ENCODE data around the gene SELENOO.

The SELENOO gene

GRCh38 chr22:50184004-50184901 is 16.6 kb upstream of the SELENOO start:
- Histone ChIP-seq H3K27ac (no peak overlapping the region), H3K9ac (no peak overlapping the region), H2AFZ (no peak overlapping the region), H3K9me3 (ENCODE audit: control insufficient read depth, low read length) (no peaks in the 10 kb centered on the region), H3K4me2 (ENCODE audit: low read length) (no peak overlapping the region), H3K4me1 (no peaks in the 10 kb centered on the region), H3K79me2 (no peaks in the 10 kb centered on the region), H3K4me3 (ENCODE audit: low read depth, low read length) (no peak overlapping the region), H3K36me3 (ENCODE audit: control insufficient read depth, insufficient read depth, low read length) (no peaks in the 10 kb centered on the region), H3K27me3 (ENCODE audit: control insufficient read depth, insufficient read depth, low read length) (no peaks in the 10 kb centered on the region)
- TF ChIP-seq CTCF (IDR thresholded peaks at IDR 0.05), result no peak

- Histone ChIP-seq H2AFZ (peak overlapping the region; percentile 75), H3K27me3 (ENCODE audit: control insufficient read depth, insufficient read depth, low read length) (no peaks in the 10 kb centered on the region), H3K27ac (no peak overlapping the region), H3K9me3 (ENCODE audit: control insufficient read depth, low read length) (no peaks in the 10 kb centered on the region), H3K9ac (no peak overlapping the region), H3K4me2 (ENCODE audit: low read length) (peak overlapping the region; percentile 42), H3K4me1 (peaks cover 3% of the 10 kb centered on the region), H3K36me3 (ENCODE audit: control insufficient read depth, insufficient read depth, low read length) (no peaks in the 10 kb centered on the region), H3K4me3 (ENCODE audit: low read depth, low read length) (peak overlapping the region; percentile 46), H3K79me2 (no peaks in the 10 kb centered on the region)
- no peak for TF ChIP-seq CTCF (IDR thresholded peaks at IDR 0.05)
These were observed 15.9 kb upstream of the SELENOO start for GRCh38 chr22:50184902-50185374.

- peaks cover 3% of the 10 kb centered on the region for H3K4me1 ChIP-seq
These were observed 15.3 kb upstream of the SELENOO start, which contains the start of gene TRABD for GRCh38 chr22:50185375-50186087. TSS of gene TRABD (plus strand) at chr22:50185913. CDS start at chr22:50193061, 7,148 bp downstream.

GRCh38 chr22:50186181-50186714 is 14.6 kb upstream of the SELENOO start:
- H2AFZ ChIP-seq, result peak overlapping the region; percentile 33
- H3K4me3 ChIP-seq (ENCODE audit: low read depth, low read length), result peak overlapping the region; percentile 59
- H3K9me3 ChIP-seq (ENCODE audit: control insufficient read depth, low read length), result no peaks in the 10 kb centered on the region
- no peak for TF ChIP-seq CTCF (IDR thresholded peaks at IDR 0.05)
- H3K9ac ChIP-seq, result peak overlapping the region; percentile 19
- no peak overlapping the region for H3K27ac ChIP-seq
- H3K79me2 ChIP-seq, result no peaks in the 10 kb centered on the region
- H3K27me3 ChIP-seq (ENCODE audit: control insufficient read depth, insufficient read depth, low read length), result no peaks in the 10 kb centered on the region
- H3K4me1 ChIP-seq, result peaks cover 3% of the 10 kb centered on the region
- no peaks in the 10 kb centered on the region for H3K36me3 ChIP-seq (ENCODE audit: control insufficient read depth, insufficient read depth, low read length)
- peak overlapping the region; percentile 72 for H3K4me2 ChIP-seq (ENCODE audit: low read length)

More at GRCh38 chr22:50185375-50186087, 15.3 kb upstream of the SELENOO start, which contains the start of gene TRABD:
- Histone ChIP-seq H3K4me2 (ENCODE audit: low read length) (peak within 1 kb of the TSS; percentile 72), H3K9ac (peak within 1 kb of the TSS; percentile 19), H3K36me3 (ENCODE audit: control insufficient read depth, insufficient read depth, low read length) (no peaks in the 10 kb centered on the region), H3K9me3 (ENCODE audit: control insufficient read depth, low read length) (no peaks in the 10 kb centered on the region), H3K79me2 (no peaks in the 10 kb centered on the region), H2AFZ (peak within 1 kb of the TSS; percentile 75), H3K27me3 (ENCODE audit: control insufficient read depth, insufficient read depth, low read length) (no peaks in the 10 kb centered on the region), H3K27ac (no peak within 1 kb of the TSS), H3K4me3 (ENCODE audit: low read depth, low read length) (peak within 1 kb of the TSS; percentile 59)
- no peak for TF ChIP-seq CTCF (IDR thresholded peaks at IDR 0.05)

Measured in parathyroid adenoma (tissue), 2 donors.